NCI-H2196 (cell line): Measurements from ENCODE around the gene DHCR24.

Experiments
- DNase-seq: peaks from one replicate; lab custom pipeline; 2025; ENCODE audit not compliant: unreplicated experiment; lab: John Stamatoyannopoulos, UW

Gene DHCR24

GRCh38 chr1:54846716-54847284, 40.2 kb downstream of the DHCR24 start:
- no peak for DNase-seq

GRCh38 chr1:54846301-54846700, 40.7 kb downstream of the DHCR24 start:
- no peak for DNase-seq

GRCh38 chr1:54845772-54846171, 41.2 kb downstream of the DHCR24 start:
- no peak for DNase-seq

GRCh38 chr1:54844564-54844963, 42.4 kb downstream of the DHCR24 start:
- no peak for DNase-seq

GRCh38 chr1:54843449-54843848, 43.5 kb downstream of the DHCR24 start:
- DNase-seq: no peak

- no peak for DNase-seq
These were observed 44.0 kb downstream of the DHCR24 start for GRCh38 chr1:54842963-54843362.

GRCh38 chr1:54842206-54842915, 44.6 kb downstream of the DHCR24 start:
- no peak for DNase-seq

GRCh38 chr1:54839824-54840223, 47.2 kb downstream of the DHCR24 start:
- no peak for DNase-seq

- DNase-seq: no peak
These were observed 48.3 kb downstream of the DHCR24 start for GRCh38 chr1:54838565-54839180.

GRCh38 chr1:54837002-54837853, 49.8 kb downstream of the DHCR24 start:
- DNase-seq: no peak

- no peak for DNase-seq
These were observed 50.4 kb downstream of the DHCR24 start for GRCh38 chr1:54836594-54836993.

GRCh38 chr1:54835970-54836369, 51.0 kb downstream of the DHCR24 start:
- DNase-seq: peak; percentile 40

GRCh38 chr1:54835131-54835898, 51.7 kb downstream of the DHCR24 start:
- no peak for DNase-seq

GRCh38 chr1:54834007-54834541, 52.9 kb downstream of the DHCR24 start:
- no peak for DNase-seq

GRCh38 chr1:54833121-54833520, 53.9 kb downstream of the DHCR24 start:
- DNase-seq: no peak

- no peak for DNase-seq
These were observed 60.7 kb downstream of the DHCR24 start for GRCh38 chr1:54826226-54826816.

GRCh38 chr1:54825696-54826095, 61.3 kb downstream of the DHCR24 start:
- no peak for DNase-seq

- no peak for DNase-seq
These were observed 63.3 kb downstream of the DHCR24 start for GRCh38 chr1:54823670-54824069.

GRCh38 chr1:54819733-54820132, 67.3 kb downstream of the DHCR24 start:
- DNase-seq: no peak

- no peak for DNase-seq
These were observed 67.8 kb downstream of the DHCR24 start for GRCh38 chr1:54819195-54819536.
